B cell (primary cell): Measurements from ENCODE around the gene MARCHF10.

ENCODE experiments used
- EZH2 ChIP-seq: IDR thresholded peaks from 2 replicates; pipeline ENCODE4 v1.6.1; 2012; ENCODE audit warnings: borderline replicate concordance, low read depth, mild to moderate bottlenecking, moderate library complexity, low read length; ENCODE audit not compliant: insufficient read depth, poor library complexity, severe bottlenecking
- TF ChIP-seq, protein P1 (sequence below): fragments of 200-600 bp; IDR thresholded peaks from one replicate; pipeline ENCODE4 v1.8.0; 2022; ENCODE audit warnings: antibody characterized with exemption, mild to moderate bottlenecking

- TF ChIP-seq, protein P1, sequence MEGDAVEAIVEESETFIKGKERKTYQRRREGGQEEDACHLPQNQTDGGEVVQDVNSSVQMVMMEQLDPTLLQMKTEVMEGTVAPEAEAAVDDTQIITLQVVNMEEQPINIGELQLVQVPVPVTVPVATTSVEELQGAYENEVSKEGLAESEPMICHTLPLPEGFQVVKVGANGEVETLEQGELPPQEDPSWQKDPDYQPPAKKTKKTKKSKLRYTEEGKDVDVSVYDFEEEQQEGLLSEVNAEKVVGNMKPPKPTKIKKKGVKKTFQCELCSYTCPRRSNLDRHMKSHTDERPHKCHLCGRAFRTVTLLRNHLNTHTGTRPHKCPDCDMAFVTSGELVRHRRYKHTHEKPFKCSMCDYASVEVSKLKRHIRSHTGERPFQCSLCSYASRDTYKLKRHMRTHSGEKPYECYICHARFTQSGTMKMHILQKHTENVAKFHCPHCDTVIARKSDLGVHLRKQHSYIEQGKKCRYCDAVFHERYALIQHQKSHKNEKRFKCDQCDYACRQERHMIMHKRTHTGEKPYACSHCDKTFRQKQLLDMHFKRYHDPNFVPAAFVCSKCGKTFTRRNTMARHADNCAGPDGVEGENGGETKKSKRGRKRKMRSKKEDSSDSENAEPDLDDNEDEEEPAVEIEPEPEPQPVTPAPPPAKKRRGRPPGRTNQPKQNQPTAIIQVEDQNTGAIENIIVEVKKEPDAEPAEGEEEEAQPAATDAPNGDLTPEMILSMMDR: no peak
- no peak for TF ChIP-seq EZH2
These were observed 126.2 kb downstream of the MARCHF10 start for GRCh38 chr17:62681939-62682381.
